ENCODE data around the gene PROK2.

The PROK2 gene

DNA sequence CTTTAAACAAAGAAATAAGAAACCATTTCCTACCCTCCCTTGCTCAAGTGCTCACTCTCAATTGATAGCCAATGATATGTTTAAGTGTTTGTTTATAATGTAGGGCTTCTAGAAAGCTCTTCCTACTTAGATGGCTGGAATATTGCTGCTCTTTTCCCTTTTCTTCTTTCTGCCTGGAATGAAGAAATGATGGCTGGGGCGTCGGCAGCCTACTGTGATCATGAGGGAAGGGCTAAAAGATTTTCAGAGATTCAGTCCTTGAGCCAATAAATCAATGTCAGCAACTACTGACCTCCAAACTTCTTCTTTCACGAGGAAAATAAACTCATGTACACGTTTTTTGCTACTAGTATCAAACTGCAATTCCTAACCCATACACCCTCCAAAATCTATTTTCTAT is 33.3 kb downstream of the PROK2 start:
- no peak for TF ChIP-seq ZFX (IDR thresholded peaks at IDR 0.05)
- no peak for TF ChIP-seq CTCF (conservative IDR thresholded peaks at IDR 0.05)
- no peak overlapping the region for H3K27ac ChIP-seq

- TF ChIP-seq ZFX (IDR thresholded peaks at IDR 0.05) = no peak
- no peak for TF ChIP-seq CTCF (conservative IDR thresholded peaks at IDR 0.05)
- H3K27ac ChIP-seq = no peak overlapping the region
Observed at GRCh38 chr3:71744738-71745137, 40.2 kb downstream of the PROK2 start.

DNA sequence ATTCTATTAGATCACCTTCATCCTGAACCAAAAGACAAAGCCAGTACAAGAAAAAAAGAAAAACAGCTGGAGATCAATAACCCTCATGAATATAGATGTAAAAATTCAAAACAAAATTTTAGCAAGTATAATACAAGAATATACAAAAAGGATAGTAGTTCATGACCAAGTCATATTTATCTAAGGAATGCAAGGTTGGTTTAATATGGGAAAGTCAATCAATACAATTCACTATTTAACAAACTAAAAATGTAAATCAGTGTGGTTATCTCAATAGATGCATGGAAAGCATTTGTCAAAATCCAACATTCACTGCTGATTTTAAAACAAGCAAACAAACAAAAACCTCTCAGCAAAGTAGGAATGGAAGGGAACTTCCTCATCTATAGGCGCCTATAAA is 42.3 kb downstream of the PROK2 start:
- H3K27ac ChIP-seq = no peak overlapping the region
- TF ChIP-seq CTCF (conservative IDR thresholded peaks at IDR 0.05) (no peak), ZFX (IDR thresholded peaks at IDR 0.05) (no peak)

DNA sequence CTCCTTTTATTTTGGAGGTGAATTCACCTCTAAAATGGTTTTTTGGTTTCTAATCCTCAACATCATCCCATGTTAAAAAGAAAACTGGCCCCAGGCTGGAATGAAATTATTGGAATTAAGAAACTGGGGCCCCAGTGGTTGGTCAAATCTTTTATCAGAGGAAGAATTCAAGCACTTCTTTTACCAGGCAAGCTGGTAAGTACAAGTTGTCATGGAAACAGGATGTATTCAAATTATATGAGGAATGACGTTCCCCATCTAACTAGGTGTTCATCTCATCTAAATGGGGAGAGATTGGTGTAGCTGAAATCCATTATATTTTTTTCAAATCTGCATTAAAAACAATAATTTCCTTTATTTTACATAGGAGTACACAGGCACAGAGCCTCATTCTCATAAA is 50.1 kb downstream of the PROK2 start:
- TF ChIP-seq CTCF (conservative IDR thresholded peaks at IDR 0.05) = no peak
- no peak for TF ChIP-seq ZFX (IDR thresholded peaks at IDR 0.05)
- no peak overlapping the region for H3K27ac ChIP-seq

- TF ChIP-seq CTCF (conservative IDR thresholded peaks at IDR 0.05) = no peak
- no peak for TF ChIP-seq ZFX (IDR thresholded peaks at IDR 0.05)
- H3K27ac ChIP-seq = no peak overlapping the region
Observed at GRCh38 chr3:71733319-71733718, 51.6 kb downstream of the PROK2 start.

DNA sequence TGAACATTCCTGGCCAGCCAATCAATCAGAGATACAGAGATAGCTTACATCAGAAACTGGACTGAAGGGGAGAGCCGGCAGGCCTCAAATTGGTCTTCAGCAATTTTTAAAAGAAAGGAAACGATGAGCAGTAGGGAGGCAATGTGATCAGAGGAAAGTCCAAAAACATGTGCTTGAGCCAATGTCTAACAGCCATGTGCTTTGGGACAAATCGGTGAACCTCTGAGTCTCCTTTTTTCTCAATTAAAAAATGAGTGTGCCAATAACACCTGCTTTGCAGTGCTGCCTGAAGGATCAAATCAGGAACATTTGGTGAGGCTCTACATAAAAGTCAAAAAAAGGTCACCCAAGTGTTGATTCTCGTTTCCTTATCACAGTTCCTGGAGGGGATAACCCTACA is 52.3 kb downstream of the PROK2 start:
- H3K27ac ChIP-seq = no peak overlapping the region
- TF ChIP-seq CTCF (conservative IDR thresholded peaks at IDR 0.05) = no peak
- no peak for TF ChIP-seq ZFX (IDR thresholded peaks at IDR 0.05)

DNA sequence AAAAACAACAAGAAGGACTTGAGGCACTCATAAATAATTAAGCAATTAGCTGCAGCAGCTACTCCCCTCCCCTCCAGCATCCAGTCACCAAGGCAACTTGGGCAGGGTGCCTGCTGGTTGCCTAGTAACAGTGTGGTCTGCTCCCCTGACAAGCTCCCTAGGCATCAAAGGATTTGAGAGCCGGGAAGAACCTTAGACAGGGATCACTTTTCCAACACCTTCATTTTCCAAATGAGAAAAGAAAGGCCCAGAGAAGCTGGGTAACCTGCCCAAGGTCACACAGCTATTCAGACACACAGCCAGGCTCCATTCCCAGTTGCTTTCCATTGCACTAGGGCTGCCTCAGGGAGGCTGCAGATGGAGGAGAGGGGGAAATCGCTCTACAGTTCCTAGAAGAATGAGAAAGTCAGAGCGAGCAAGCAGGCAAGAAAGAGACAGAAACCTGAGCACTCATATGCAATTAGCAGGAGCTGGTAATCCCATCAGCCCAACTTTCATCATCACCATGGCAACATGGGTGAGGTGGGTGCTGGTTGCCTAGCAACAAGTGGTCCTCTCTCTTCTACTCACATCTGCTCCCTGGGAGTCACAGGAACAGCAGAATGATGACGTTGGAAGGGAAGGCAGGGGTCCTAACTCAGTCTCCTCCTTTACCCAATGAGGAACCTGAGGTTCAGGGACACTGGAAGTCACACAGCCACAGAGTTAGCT is 56.2 kb downstream of the PROK2 start:
- no peak overlapping the region for H3K27ac ChIP-seq
- TF ChIP-seq CTCF (conservative IDR thresholded peaks at IDR 0.05) (no peak), ZFX (IDR thresholded peaks at IDR 0.05) (no peak)

All from C4-2B (cell line).